ENCODE data around the gene CHKA.

DNA sequence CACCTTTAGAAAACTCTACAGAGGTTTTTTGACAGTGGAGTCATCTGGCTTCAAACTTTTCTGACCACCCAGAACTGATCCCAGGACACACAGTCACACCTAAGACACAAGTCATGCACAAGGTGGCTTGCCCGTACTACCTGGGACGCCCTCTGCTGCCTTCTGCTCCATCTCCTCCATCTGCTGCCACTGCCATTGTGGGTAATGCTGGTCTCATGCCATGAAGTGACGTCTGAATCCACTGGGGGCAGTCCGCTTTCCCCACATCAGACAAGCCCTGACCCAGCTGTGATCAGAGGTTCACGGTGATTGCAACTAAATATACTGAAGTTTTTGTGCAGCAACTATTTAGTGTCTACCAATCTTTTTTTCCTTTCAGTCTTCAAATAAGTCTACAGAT lies 96.1 kb downstream of the CHKA start:
- TF ChIP-seq RAD21 (IDR thresholded peaks at IDR 0.05; ENCODE audit: low read depth) (no peak), CEBPB (IDR thresholded peaks at IDR 0.05) (no peak), CREB1 (IDR thresholded peaks at IDR 0.05; ENCODE audit: low read depth) (no peak), EGR1 (IDR thresholded peaks at IDR 0.05) (no peak), YY1 (IDR thresholded peaks at IDR 0.05; ENCODE audit: low read depth) (no peak)
